ENCODE measurements around the gene TUBG1. TPM values are rescaled to one million over a fixed set of nuclear protein-coding genes. Genes with fewer than 3 reads are reported as not detected.

TUBG1 gene
- total RNA-seq, 1 donor from 2014 or later, result 45.6 TPM

DNA sequence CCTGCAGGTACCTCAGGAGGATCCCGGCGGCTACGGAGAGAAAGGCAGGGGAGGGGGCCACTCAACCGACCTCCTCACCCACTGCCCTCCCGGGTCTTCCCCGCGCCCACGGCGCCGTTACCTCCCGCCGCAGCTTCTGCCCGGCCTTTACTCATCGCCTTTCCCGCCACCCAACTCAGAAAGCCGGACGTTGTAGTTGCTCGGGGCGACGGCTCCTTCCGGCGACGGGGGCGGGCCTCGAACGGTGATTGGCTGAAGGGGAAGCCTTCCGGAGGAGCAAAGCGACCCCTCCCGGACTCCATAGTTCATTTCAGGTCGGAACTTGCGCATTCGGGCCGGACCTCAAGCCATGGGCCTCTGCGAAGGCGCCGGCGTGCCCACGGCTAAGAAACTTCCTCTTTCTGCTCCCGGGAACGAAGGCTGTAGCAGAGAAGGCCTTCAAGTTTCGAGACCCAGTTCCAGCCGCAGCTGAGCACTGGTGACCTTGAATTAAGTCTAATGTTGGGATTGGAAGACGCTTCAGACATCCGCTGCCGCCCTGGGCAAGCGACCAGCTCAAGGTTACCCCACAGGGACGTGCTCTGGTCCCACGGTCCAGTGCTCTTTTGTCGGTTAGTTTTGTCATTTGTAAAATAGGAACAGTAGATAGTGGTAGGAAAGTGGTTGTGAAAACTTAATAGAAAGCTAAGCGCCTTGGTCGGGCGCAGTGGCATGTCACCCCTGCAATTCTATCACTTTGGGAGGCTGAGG lies 31.8 kb upstream of the TUBG1 start, which contains the start of gene PSMC3IP:
Gene PSMC3IP (minus strand): TSS at position 198 of the 750 bp plus-strand sequence. CDS start 43 bp downstream, at position 155.
- peak; percentile 97 for DNase-seq (ENCODE audit: low spot score)
- intact Hi-C loops (cut with DNase I), result loop anchor here (1.0 to 5.0 kb wide), 3 partner anchors 31 to 185 kb away; partner anchors contain the start of genes RAMP2, RETREG3 and TUBG1

DNA sequence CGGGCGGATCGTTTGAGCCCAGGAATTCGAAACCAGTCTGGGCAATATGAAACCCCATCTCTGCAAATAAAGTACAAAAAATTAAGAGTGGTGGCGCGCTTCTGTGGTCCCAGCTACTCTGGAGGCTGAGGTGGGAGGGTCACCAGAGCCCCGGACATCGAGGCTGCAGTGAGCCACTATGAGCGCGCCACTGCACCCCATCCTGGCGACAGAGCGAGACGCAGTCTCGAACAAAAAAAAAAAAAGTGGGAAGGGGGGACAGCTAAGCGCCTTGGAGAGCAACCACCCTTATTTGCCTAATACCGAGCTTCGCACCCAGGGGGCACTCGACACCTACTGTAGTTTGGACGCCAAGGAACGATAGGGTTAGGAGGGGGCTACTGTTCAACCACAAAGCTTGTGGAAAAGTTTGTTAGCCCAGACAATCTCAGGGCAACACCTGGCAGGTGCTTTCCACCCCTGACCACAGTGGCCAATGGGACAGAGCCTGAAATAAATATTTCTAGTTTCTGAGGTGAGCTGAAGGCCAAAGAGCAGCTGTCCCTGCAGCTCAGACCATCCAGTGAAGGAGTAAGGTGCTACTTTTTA lies 31.1 kb upstream of the TUBG1 start:
- intact Hi-C loops (cut with DNase I), result loop anchor here (1.0 to 5.0 kb wide), 2 partner anchors 101 to 184 kb away; partner anchors contain the start of gene RAMP2
- peak; percentile 83 for DNase-seq (ENCODE audit: low spot score)

DNA sequence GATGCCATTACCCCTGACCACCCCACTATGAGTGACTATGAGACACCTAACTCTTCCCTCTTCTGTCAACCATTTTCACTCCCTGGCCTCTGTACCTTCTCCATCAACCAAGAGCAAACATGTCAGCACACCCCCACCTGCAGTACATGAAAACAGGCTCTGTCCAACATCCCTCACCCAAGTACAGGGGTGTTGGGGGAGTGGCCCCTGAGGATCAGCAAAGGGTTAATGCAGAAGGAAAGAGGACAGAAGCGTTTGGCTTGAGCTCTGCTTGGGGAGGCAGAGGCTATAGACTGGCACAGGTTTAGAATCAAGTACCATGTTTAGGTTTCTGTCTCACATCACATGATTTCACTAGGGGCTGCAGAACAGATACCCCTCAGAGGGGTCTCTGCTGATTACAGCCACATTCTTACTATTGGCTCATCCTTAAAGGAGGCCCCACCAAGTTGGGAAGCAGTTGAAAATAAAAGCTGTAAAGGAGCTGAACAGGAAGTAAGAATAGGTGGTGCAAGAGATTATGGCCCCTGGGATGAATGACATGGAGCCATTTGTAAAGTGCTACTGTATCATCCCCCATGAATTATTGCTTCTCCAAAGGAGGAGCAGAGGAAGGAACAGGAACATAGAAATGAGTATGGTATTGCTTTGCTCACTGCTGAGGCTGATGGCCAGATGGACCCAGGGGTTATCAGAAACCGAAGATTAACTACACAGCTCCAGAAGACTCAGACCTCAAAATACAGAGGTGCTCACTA lies 29.5 kb upstream of the TUBG1 start:
- no peak for DNase-seq (ENCODE audit: low spot score)
- intact Hi-C loops (cut with DNase I), result loop anchor here (5.0 to 10.0 kb wide), 2 partner anchors 182 to 355 kb away; partner anchors contain the start of gene RAMP2

DNA sequence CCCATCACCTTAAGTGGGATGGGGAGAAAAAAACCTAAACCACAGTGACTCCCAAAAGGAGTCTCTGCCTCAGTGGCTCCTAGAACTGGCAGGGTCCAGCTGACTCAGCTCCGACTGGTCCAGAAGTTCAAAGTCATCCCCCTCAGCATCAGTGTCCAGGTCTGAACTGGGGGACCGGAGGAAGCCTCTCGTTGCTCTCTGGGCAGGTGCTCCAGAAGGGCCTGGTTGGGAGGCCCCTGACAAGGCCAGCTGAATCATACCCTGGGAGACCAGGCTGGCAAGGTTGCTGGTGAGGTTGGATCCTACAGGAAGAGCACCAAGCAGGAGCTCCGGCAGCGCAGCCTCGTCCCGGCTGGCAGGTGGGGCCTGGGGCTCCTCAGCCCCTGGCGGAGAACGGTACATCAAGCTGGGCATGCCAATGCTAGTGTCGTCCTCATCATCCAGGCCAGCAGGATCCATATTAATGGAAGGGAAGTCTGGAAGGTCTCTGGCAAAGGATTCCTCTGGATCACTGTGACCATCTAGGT lies 27.7 kb upstream of the TUBG1 start:
- no peak for DNase-seq (ENCODE audit: low spot score)
- intact Hi-C loops (cut with DNase I), result loop anchor here (10.0 kb wide), 1 partner anchor 353 kb away; no protein-coding TSS in a partner anchor

DNA sequence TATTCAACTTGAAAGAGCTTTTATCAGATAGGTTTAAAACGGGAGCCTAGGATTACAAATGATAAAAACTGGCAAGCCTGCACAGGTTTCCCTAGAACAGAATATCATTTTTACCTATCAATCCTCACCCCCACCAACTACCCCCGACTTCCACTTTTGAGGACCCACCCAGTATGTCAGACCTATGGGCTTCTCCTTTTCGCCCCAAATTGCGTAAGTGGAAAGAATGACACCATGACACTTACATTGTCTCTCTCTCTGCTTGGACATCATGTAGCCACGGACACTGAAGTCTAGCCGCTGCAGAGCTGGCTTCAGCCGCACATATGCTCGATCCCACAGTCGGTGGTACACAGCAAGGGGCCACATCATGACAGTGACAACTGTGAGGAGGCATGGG lies 24.6 kb upstream of the TUBG1 start:
- DNase-seq (ENCODE audit: low spot score), result no peak
- intact Hi-C loops (cut with DNase I), result loop anchor here (10.0 kb wide), 1 partner anchor 350 kb away; no protein-coding TSS in a partner anchor

DNA sequence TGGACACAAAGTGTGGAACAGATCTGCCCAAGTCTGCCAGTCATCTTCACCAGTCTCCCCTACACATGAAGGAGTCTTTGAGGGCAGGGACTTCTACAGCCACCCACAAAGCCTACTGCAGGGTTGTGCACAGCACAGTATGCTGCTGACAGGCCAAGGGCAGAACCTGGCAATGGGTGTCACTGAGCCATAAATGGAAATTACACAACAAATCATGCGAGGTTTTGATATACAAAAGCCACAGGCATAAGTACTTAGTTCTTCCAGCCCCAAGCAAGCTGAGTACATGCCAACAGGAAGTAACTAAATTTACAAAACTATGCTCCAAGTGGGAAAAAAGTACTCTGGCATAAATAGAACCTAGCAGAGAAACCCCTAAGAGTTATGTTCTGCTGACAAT lies 24.1 kb upstream of the TUBG1 start:
- intact Hi-C loops (cut with DNase I), result loop anchor here (10.0 kb wide), 1 partner anchor 349 kb away; no protein-coding TSS in a partner anchor
- DNase-seq (ENCODE audit: low spot score), result no peak

DNA sequence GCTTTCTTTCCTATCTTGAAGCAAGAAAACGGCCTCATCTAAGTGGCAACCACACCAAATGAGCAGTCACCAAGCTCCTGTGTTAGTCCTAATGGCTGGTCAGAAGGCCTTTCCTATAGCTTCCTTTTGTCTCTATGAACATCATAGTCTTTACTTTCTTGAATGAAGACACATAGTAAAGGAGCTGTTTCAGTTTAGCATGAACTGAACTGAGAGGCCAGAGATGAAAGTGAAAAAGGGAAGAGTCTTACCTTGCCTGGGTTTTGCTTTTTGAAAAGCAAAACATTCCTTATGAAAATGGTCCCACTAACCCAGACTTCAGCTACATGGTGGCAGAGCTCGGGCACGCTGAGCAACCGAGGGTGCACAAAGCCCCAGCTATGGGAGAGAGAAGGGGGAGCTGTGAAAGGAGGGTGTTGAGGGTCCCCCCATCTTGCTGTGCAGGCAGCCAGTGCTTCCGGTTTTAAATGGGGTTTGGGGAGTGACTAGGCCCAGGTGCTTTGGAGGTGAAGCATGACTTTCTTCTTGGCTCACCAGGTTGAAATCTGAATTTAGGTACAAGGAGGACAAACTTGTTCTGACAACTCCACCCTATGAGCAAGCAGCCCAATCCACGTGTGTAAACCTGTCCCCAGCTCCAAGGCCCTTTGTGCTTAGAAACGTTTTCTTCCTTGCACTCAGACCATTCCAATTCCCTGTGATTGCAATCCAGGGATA lies 22.8 kb upstream of the TUBG1 start:
- intact Hi-C loops (cut with DNase I), result loop anchor here (10.0 kb wide), 1 partner anchor 348 kb away; no protein-coding TSS in a partner anchor

DNA sequence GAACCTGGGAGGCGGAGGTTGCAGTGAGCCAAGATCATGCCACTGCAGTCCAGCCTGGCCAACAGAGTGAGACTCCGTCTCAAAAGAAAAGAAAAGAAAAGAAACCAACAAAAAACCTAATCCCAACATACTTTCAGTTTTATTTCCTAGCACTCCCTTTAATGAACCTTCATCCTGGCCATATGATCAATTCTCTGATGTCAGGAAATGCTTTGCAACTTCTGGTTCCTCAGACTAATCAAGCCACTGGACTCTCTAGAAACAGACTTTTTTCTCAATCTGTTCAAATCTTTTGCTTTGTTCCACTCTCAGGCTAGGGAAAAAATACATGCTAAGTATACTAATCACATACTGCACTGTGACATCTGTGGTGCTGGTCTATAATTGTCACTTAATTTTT lies 18.6 kb upstream of the TUBG1 start:
- intact Hi-C loops (cut with DNase I), result no loop called here
- no peak for DNase-seq (ENCODE audit: low spot score)

More for the DNA sequence above, 22.8 kb upstream of the TUBG1 start:
- DNase-seq (ENCODE audit: low spot score), result no peak

DNA sequence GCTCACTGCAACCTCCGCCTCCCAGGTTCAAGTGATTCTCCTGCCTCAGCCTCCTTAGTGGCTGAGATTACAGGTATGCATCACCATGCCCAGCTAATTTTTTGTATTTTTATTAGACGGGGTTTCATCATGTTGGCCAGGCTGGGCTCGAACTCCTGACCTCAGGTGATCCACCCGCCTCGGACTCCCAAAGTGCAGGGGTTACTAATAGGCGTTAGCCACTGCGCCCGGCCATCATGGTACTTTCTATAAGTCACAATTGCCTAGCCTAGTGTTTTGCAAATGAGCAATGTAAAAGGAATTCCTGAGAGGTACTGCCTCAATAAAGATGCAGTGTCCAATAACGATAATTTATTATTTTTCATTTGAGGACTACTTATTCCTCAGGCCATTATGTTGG lies 18.1 kb upstream of the TUBG1 start:
- intact Hi-C loops (cut with DNase I), result no loop called here
- no peak for DNase-seq (ENCODE audit: low spot score)

DNA sequence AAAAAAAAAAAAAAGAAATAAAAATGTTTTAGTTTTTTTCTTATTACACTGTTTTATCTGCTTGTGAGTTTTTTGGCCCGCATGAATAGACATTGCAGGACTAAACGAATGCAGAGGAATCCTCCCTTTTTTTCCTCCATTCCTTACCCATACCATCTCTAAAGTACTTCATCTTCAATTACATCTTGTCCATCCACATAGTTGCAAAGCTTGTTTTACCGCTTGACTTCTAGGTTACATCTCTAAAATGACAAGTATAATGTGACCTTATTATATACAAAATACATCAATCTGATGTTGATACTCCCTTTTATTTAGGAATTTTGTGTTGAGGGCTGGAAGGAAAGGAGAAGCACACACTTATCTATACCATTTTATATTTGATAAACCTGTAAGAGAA lies 13.1 kb upstream of the TUBG1 start:
- intact Hi-C loops (cut with DNase I), result no loop called here

DNA sequence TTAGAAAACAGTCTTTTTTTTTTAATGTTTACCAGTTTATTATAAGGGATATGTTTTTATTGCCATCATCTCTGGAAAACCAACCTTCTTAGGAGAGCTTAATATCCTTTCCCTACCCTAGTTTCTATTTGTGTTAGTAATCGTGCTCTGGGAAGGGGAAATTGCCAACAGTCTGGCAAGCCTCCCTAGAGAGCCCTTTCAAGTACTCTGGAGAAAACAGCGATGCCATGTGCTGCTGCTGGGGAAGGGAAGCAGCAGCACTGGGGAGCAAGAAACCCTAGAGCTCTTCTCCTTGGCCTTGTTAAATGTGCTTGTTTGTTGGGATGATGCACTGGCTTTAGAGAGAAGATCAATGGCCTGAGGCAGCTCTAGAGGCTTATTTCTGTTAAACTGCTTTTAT lies 10.6 kb upstream of the TUBG1 start:
- intact Hi-C loops (cut with DNase I), result no loop called here
- no peak for DNase-seq (ENCODE audit: low spot score)

More for the DNA sequence above, 13.1 kb upstream of the TUBG1 start:
- DNase-seq (ENCODE audit: low spot score), result no peak

DNA sequence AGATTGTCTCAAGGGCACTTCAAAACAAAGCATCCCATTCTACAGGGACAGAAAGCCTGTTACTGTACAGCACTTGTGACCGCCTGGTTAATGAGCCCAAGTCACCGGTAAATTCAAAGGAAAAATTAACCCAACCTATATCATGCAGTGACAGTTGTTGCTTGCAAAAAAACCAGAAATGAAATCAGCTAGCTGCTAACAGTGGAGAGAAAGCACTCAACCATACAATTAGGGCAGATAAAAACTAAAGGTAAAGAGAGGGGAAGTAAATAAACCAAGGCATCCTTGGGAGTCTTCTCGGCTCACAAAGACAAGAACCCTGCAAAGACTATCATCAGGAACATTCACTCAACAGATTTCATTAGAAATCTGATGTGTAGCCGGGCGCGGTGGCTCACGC lies 6.2 kb upstream of the TUBG1 start:
- no peak for DNase-seq (ENCODE audit: low spot score)
- intact Hi-C loops (cut with DNase I), result no loop called here

DNA sequence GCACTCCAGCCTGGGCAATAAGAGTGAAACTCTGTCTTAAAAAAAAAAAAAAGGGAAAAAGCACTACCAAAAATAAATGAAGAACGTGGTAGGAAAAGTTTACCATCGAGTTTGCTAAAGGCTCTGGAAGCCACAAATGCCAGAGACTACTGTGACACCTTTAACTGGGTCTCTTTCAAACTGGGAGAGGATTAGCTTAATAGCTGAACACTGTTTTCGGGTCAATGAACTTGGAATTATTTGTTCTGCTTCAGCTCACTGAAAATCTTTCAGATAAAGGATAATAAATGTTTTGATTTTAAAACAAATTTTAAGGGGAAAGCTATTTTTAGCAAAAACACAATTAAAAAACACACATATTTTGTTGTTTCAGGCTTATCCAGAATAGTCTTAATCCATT lies 1.7 kb upstream of the TUBG1 start:
- DNase-seq (ENCODE audit: low spot score), result no peak
- intact Hi-C loops (cut with DNase I), result loop anchor here (2.0 to 5.0 kb wide), 3 partner anchors 31 to 67 kb away; partner anchors contain the start of genes MLX and PSMC3IP

DNA sequence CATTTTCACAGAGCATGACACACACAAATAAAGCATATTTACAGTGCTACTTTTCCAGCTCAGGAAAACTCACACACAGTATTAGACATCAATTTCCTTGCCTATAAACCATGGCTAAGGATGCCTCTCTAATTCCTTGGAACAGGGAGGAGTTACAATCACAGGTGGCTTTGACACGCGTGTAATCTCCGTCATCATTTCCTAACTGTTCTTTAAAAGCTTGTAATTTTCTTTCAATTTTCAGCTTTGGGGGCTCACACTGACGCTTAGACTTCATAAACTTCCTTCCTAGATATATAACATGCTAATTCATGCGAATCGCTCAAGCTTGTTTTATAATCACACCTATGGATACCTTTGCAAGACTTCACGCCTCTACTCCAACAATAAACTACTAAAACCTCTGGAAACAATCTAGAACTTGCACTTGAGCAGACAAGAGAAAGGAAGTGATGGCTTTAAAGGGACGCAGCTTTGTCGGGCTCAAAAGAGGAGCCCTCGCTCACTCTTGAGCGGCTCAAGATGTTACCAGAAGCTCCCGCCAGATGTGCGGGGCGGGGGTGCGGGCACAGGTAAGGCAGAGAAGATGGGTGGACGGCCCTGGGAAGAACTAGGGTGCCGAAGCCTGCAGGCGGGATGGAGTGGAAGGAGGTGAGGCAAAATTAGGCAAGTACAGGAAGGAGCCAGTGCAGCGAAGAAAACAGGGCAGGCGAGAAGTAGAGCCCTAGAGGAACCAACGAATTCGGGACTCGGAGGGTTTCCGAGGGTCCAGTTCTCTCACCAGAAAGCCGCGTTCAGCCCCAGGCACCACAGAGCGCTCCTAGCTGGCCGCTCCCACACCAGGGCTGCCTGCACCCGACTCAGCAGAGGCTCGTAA lies 940 bp upstream of the TUBG1 start:
- no peak for DNase-seq (ENCODE audit: low spot score)
- intact Hi-C loops (cut with DNase I), result loop anchor here (2.0 to 5.0 kb wide), 3 partner anchors 32 to 66 kb away; partner anchors contain the start of genes MLX and PSMC3IP

DNA sequence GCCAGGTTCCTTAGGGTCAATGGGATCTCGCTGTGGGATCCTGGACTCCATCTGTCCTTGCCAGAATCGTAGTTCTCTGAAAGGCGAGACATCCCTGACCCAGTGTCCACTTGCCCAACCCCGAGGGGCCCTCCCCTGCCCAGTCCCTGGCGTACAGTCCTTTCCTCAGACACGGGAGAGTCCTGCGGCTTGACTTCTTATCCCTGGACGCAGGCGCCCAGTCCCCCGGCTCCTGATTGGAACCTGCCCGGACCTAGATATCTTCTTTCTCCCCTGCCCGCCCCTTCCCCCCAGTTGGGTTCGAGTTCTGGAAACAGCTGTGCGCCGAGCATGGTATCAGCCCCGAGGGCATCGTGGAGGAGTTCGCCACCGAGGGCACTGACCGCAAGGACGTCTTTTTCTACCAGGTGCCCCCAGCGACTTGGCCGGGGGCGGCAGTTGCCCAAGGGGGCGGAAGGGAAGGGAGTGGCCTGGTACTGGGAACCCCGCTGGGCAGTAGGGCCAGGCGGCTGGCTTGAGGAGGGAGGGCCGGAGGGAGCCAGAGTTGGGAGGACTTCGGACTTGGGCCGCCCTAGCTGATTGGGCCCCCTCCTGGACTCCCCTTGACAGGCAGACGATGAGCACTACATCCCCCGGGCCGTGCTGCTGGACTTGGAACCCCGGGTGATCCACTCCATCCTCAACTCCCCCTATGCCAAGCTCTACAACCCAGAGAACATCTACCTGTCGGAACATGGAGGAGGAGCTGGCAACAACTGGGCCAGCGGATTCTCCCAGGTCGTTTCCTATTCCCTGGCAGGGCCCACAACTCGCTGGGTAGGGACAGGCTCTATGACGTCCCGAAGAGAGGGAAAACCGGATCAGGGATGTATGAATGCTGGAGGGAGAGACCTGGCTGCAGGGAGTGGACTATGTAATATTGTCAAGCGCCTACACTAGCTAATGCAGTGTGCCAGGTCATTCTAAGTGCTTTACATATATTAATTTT lies 625 bp downstream of the TUBG1 start:
- intact Hi-C loops (cut with DNase I), result loop anchor here (2.0 to 5.0 kb wide), 3 partner anchors 33 to 65 kb away; partner anchors contain the start of genes MLX and PSMC3IP
- peak; percentile 79 for DNase-seq (ENCODE audit: low spot score)

DNA sequence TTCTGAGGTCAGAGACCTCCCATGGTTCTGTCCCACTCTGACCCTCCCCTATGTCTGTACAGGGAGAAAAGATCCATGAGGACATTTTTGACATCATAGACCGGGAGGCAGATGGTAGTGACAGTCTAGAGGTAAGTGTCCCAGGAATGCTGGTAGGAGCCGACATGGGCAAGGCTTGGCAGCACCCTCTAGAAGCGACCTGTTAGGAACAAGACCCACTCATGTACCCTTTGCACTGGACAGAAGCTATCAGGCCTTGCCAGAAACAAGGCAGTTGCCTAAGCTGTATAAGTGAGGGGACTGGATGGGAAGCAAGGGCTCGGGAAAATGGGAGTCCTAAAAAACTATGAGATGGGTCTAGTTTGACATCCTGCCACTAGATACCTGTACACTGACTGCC lies 2.5 kb downstream of the TUBG1 start:
- DNase-seq (ENCODE audit: low spot score), result no peak
- intact Hi-C loops (cut with DNase I), result no loop called here

All from cardiac septum (tissue), 1 donor.